ENCODE results near the gene SDC1.
"Not testable (repeated sequence)": the region's sequence is repeated elsewhere in the genome, so short reads cannot be mapped to it uniquely, and the experiment has no call there.

SDC1 gene

GRCh38 chr2:20195431-20196033 lies 29.4 kb downstream of the SDC1 start:
- TF ChIP-seq PKNOX1 (IDR thresholded peaks at IDR 0.05) (no peak), LEF1 (IDR thresholded peaks at IDR 0.05; ENCODE audit: borderline replicate concordance) (no peak), BHLHE40 (IDR thresholded peaks at IDR 0.05; ENCODE audit: borderline replicate concordance) (no peak), NFRKB (IDR thresholded peaks at IDR 0.05) (no peak), HDGF (IDR thresholded peaks at IDR 0.05; ENCODE audit: borderline replicate concordance) (no peak), FOXK2 (IDR thresholded peaks at IDR 0.05) (no peak), L3MBTL2 (conservative IDR thresholded peaks at IDR 0.05) (no peak), SP1 (IDR thresholded peaks at IDR 0.05) (no peak), CTBP1 (IDR thresholded peaks at IDR 0.05; ENCODE audit: borderline replicate concordance) (no peak)
- ChIA-PET CTCF (no interaction called here), POLR2A (no interaction called here)
- no peak for DNase-seq (ENCODE audit: extremely low spot score)

- DNase-seq (ENCODE audit: extremely low spot score); CTCF ChIA-PET: not testable (repeated sequence)
- POLR2A ChIA-PET, result interaction anchor here (0.8 kb wide), 1 partner anchor 30 kb away, joined by 3 read pairs; the partner anchor contains the start of gene SDC1
These were observed 29.9 kb downstream of the SDC1 start for GRCh38 chr2:20195016-20195411.

- ChIA-PET POLR2A (interaction anchor here (0.8 kb wide), 1 partner anchor 31 kb away, joined by 3 read pairs; the partner anchor contains the start of gene SDC1), CTCF (no interaction called here)
- TF ChIP-seq ARNT (IDR thresholded peaks at IDR 0.05) (no peak), TARDBP (IDR thresholded peaks at IDR 0.05) (no peak), HDGF (IDR thresholded peaks at IDR 0.05; ENCODE audit: borderline replicate concordance) (no peak), ELF4 (IDR thresholded peaks at IDR 0.05) (no peak), NFRKB (IDR thresholded peaks at IDR 0.05) (no peak), CTBP1 (IDR thresholded peaks at IDR 0.05; ENCODE audit: borderline replicate concordance) (no peak), PKNOX1 (IDR thresholded peaks at IDR 0.05) (no peak), FOXK2 (IDR thresholded peaks at IDR 0.05) (no peak), FOXA1 (IDR thresholded peaks at IDR 0.05) (no peak), BHLHE40 (IDR thresholded peaks at IDR 0.05; ENCODE audit: borderline replicate concordance) (no peak), ZNF384 (IDR thresholded peaks at IDR 0.05) (no peak), SUZ12 (IDR thresholded peaks at IDR 0.05) (no peak), FOXM1 (IDR thresholded peaks at IDR 0.05; ENCODE audit: borderline replicate concordance) (no peak), LEF1 (IDR thresholded peaks at IDR 0.05; ENCODE audit: borderline replicate concordance) (no peak), SP1 (IDR thresholded peaks at IDR 0.05) (no peak), L3MBTL2 (conservative IDR thresholded peaks at IDR 0.05) (no peak)
- DNase-seq (ENCODE audit: extremely low spot score), result no peak
These were observed 30.6 kb downstream of the SDC1 start for GRCh38 chr2:20194097-20195015.

GRCh38 chr2:20193185-20193584 lies 31.7 kb downstream of the SDC1 start:
- no peak for DNase-seq (ENCODE audit: extremely low spot score)
- POLR2A ChIA-PET, result no interaction called here
- TF ChIP-seq ARNT (IDR thresholded peaks at IDR 0.05), result no peak
- TF ChIP-seq ELF4 (IDR thresholded peaks at IDR 0.05), result no peak
- TF ChIP-seq BHLHE40 (IDR thresholded peaks at IDR 0.05; ENCODE audit: borderline replicate concordance), result no peak
- no peak for TF ChIP-seq FOXM1 (IDR thresholded peaks at IDR 0.05; ENCODE audit: borderline replicate concordance)
- no peak for TF ChIP-seq NFRKB (IDR thresholded peaks at IDR 0.05)
- TF ChIP-seq FOXA1 (IDR thresholded peaks at IDR 0.05), result no peak
- TF ChIP-seq TARDBP (IDR thresholded peaks at IDR 0.05), result no peak
- no peak for TF ChIP-seq SUZ12 (IDR thresholded peaks at IDR 0.05)
- TF ChIP-seq SP1 (IDR thresholded peaks at IDR 0.05), result no peak
- TF ChIP-seq FOXK2 (IDR thresholded peaks at IDR 0.05), result no peak
- no peak for TF ChIP-seq L3MBTL2 (conservative IDR thresholded peaks at IDR 0.05)
- TF ChIP-seq LEF1 (IDR thresholded peaks at IDR 0.05; ENCODE audit: borderline replicate concordance), result no peak
- TF ChIP-seq ZNF384 (IDR thresholded peaks at IDR 0.05), result no peak
- no peak for TF ChIP-seq CTBP1 (IDR thresholded peaks at IDR 0.05; ENCODE audit: borderline replicate concordance)
- TF ChIP-seq HDGF (IDR thresholded peaks at IDR 0.05; ENCODE audit: borderline replicate concordance), result no peak
- no peak for TF ChIP-seq PKNOX1 (IDR thresholded peaks at IDR 0.05)
- CTCF ChIA-PET, result interaction anchor here (0.6 kb wide), 1 partner anchor 455 kb away, joined by 3 read pairs; no protein-coding TSS in a partner anchor

GRCh38 chr2:20192781-20193180 lies 32.1 kb downstream of the SDC1 start:
- DNase-seq (ENCODE audit: extremely low spot score), result no peak
- POLR2A ChIA-PET, result no interaction called here
- CTCF ChIA-PET, result interaction anchor here (0.6 kb wide), 1 partner anchor 454 kb away, joined by 3 read pairs; no protein-coding TSS in a partner anchor
- TF ChIP-seq PKNOX1 (IDR thresholded peaks at IDR 0.05) (no peak), ELF4 (IDR thresholded peaks at IDR 0.05) (no peak), CTBP1 (IDR thresholded peaks at IDR 0.05; ENCODE audit: borderline replicate concordance) (no peak), LEF1 (IDR thresholded peaks at IDR 0.05; ENCODE audit: borderline replicate concordance) (no peak), SUZ12 (IDR thresholded peaks at IDR 0.05) (no peak), TARDBP (IDR thresholded peaks at IDR 0.05) (no peak), FOXA1 (IDR thresholded peaks at IDR 0.05) (no peak), ARNT (IDR thresholded peaks at IDR 0.05) (no peak)

Measured in HEK293T (cell line).